DMS153 treated with DMSO at 0.1 percent for 48 hours (cell line): ENCODE data around the gene PRPF6.

ENCODE experiments used
- DNase-seq: peaks from one replicate; lab custom pipeline; 2025; ENCODE audit not compliant: unreplicated experiment; lab: John Stamatoyannopoulos, UW

Gene PRPF6

GRCh38 chr20:64057628-64058498 is 76.9 kb downstream of the PRPF6 start:
- peak; percentile 34 for DNase-seq

GRCh38 chr20:64058536-64058935 is 77.6 kb downstream of the PRPF6 start:
- DNase-seq: no peak

GRCh38 chr20:64062276-64062595 is 81.3 kb downstream of the PRPF6 start:
- DNase-seq: no peak

- DNase-seq: peak; percentile 94
Observed at GRCh38 chr20:64062596-64063388, 81.9 kb downstream of the PRPF6 start, which contains the start of gene TCEA2. Gene TCEA2 (plus strand): TSS chr20:64063198. CDS start chr20:64063313, 115 bp downstream.

GRCh38 chr20:64063389-64064144 is 82.6 kb downstream of the PRPF6 start:
- no peak for DNase-seq

GRCh38 chr20:64064145-64064698 is 83.3 kb downstream of the PRPF6 start:
- DNase-seq: no peak

- no peak for DNase-seq
Observed at GRCh38 chr20:64065062-64065973, 84.4 kb downstream of the PRPF6 start.

- no peak for DNase-seq
Observed at GRCh38 chr20:64065974-64066343, 85.0 kb downstream of the PRPF6 start.

- no peak for DNase-seq
Observed at GRCh38 chr20:64067005-64067632, 86.2 kb downstream of the PRPF6 start.

GRCh38 chr20:64067733-64068307 is 86.9 kb downstream of the PRPF6 start:
- no peak for DNase-seq

- no peak for DNase-seq
Observed at GRCh38 chr20:64068386-64069208, 87.7 kb downstream of the PRPF6 start.

- DNase-seq: no peak
Observed at GRCh38 chr20:64069209-64069613, 88.3 kb downstream of the PRPF6 start.

- DNase-seq: no peak
Observed at GRCh38 chr20:64069614-64070243, 88.8 kb downstream of the PRPF6 start.

GRCh38 chr20:64070244-64070993 is 89.5 kb downstream of the PRPF6 start:
- DNase-seq: no peak

- DNase-seq: no peak
Observed at GRCh38 chr20:64071341-64072332, 90.7 kb downstream of the PRPF6 start.

GRCh38 chr20:64072498-64073063 is 91.6 kb downstream of the PRPF6 start:
- DNase-seq: no peak
